ENCODE data around the gene GRIK2.

GRCh38 chr6:101397199-101397598 lies 3.7 kb downstream of the GRIK2 start:
- TF ChIP-seq CTCF (IDR thresholded peaks at IDR 0.05; ENCODE audit: insufficient read depth, low read depth, low read length): peak; percentile 15
- TF ChIP-seq EZH2 (IDR thresholded peaks at IDR 0.05; ENCODE audit: insufficient read depth, low read length): no peak
